Thoracic aorta (tissue), 2 donors: ENCODE measurements around the gene KRT23. TPM values are rescaled to one million over a fixed set of nuclear protein-coding genes. Genes with fewer than 3 reads are reported as not detected.

Source experiments
- ATAC-seq: fragments of 150-250 bp; one replicate; pipeline ENCODE4 v1.8.0; 2017; ENCODE audit warnings: low read depth; ENCODE audit not compliant: insufficient number of reproducible peaks, low FRiP score
- DNase-seq: peaks from one replicate; pipeline ENCODE4 v3.0.0-alpha.2; 2020; ENCODE audit warnings: low spot score
- H3K27ac ChIP-seq, 2 donors: fragments of 200-600 bp; sonication (generic); 1 replicate in 1 of 2; 2 replicates in 1 of 2; pipeline ENCODE4 v1.5.1; 2016; ENCODE audit warnings: mild to moderate bottlenecking in 2 of 2, moderate library complexity in 2 of 2
- H3K27me3 ChIP-seq: fragments of 200-600 bp; sonication (generic); replicated peaks from 2 replicates; pipeline ENCODE4 v1.6.0; 2016; ENCODE audit warnings: mild to moderate bottlenecking; ENCODE audit not compliant: insufficient read depth
- H3K36me3 ChIP-seq: fragments of 200-600 bp; sonication (generic); one replicate; pipeline ENCODE4 v1.5.1; 2016
- H3K4me1 ChIP-seq, 2 donors: fragments of 200-600 bp; sonication (generic); 1 replicate in 1 of 2; 2 replicates in 1 of 2; pipeline versions ENCODE4 v1.5.1 to v1.6.0; 2016; ENCODE audit warnings: low read depth in 2 of 2, mild to moderate bottlenecking in 1 of 2; ENCODE audit not compliant: control insufficient read depth in 1 of 2
- H3K4me3 ChIP-seq: fragments of 200-600 bp; sonication (generic); 2 replicates; pipeline ENCODE4 v1.5.1; 2016; ENCODE audit warnings: mild to moderate bottlenecking
- H3K9me3 ChIP-seq: fragments of 200-600 bp; sonication (generic); 2 replicates; pipeline ENCODE4 v1.5.1; 2016
- total RNA-seq, 2 donors: library from RNA; depleted of rRNA; stranded (reverse); fragments of >200 nt; gene quantifications; one replicate each; pipeline versions ENCODE4 v1.1.0 to v1.2.3, GENCODE V29; 2016
- TF ChIP-seq, protein P1 (sequence below): fragments of 200-600 bp; sonication (generic); IDR thresholded peaks from one replicate; pipeline ENCODE4 v1.5.1; 2019; ENCODE audit warnings: antibody characterized with exemption

KRT23 gene
- total RNA-seq, 2 donors from 2014 or later, result 0.54 TPM; not detected in 1

DNA sequence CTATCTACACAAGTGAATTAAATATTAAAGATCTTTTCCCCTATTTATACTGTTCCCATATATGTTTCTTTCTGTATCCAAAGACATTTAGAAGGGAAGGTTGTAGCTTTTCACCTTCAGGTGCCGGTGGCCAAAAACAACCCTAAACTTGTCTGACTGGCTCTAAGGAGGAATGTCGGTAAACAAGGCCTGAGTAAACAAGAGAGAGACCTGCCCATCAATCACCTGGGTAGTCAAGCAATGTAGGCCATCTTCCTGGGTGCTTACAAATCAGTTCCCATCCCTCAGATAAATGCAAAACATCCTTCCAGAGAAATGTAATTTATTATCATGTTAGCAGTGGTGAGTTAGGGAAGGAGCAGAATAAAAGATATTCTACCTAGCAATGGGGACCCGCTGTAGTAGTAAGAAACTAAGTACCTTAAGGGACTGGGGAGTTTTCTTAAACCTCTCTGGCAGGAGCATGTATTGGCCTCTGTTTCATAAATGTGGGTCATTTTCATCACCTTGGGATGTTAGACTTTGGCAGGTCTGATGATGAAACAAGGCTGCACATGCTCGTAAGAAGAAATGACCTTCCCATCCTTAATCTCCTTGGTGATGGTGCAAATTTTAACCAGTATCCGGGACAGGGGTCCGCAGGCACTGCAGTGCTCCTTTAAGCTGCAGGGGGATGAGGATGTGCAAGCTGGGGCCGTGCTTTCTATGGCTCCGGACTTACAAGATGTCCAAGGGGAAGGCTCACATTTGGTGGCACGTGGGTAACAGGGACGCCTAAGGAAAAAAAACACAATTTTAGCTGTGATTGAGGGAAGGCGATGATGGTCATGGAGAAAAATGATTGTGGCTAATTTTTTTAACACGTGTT, 20.9 kb upstream of the KRT23 start:
- Histone ChIP-seq H3K4me1 (no peaks in the 10 kb centered on the region), H3K9me3 (no peaks in the 10 kb centered on the region), H3K4me3 (no peak overlapping the region), H3K27ac (no peak overlapping the region), H3K27me3 (no peaks in the 10 kb centered on the region), H3K36me3 (no peaks in the 10 kb centered on the region)
- TF ChIP-seq, protein P1, sequence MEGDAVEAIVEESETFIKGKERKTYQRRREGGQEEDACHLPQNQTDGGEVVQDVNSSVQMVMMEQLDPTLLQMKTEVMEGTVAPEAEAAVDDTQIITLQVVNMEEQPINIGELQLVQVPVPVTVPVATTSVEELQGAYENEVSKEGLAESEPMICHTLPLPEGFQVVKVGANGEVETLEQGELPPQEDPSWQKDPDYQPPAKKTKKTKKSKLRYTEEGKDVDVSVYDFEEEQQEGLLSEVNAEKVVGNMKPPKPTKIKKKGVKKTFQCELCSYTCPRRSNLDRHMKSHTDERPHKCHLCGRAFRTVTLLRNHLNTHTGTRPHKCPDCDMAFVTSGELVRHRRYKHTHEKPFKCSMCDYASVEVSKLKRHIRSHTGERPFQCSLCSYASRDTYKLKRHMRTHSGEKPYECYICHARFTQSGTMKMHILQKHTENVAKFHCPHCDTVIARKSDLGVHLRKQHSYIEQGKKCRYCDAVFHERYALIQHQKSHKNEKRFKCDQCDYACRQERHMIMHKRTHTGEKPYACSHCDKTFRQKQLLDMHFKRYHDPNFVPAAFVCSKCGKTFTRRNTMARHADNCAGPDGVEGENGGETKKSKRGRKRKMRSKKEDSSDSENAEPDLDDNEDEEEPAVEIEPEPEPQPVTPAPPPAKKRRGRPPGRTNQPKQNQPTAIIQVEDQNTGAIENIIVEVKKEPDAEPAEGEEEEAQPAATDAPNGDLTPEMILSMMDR, result no peak
- DNase-seq (no peak), ATAC-seq (no peak)

DNA sequence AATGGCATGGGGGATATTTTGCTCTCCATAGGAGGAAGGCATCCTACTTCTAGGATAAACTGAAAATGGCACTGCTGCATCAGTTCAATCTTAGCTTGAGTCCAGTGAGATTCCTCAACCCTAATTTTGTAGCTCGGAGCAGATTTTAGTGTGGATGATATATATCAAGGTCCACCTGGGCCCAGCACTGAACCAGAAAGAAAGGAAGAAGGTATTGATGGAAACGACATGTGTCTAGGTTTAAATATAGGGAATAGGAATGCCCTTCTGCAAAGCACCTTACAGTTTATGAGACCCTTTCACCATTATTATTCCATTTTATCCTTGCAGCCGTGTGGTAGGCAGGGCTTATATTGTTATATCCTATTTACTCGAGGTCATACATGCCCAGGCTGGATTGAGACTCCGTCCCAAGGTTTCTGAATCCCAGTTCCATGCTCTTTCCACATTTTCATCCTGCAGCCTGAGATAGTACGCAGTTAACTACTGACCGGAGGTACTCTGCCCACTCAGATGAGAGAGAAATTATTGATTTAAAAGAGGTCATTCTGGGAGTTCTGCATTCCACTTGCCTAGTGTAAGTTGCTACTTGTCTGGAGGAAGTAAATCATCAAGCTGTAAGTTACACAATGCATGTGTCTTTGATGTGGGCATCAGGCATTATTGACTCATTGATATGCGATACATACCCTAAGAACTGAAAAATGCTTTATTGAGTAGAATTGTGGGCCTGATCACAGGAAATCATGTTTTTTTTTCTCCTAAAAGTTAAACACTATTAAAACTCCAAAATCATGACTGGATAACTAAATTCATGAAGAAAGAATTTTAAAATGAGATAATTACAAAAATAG, 19.2 kb upstream of the KRT23 start:
- H3K36me3 ChIP-seq, result no peaks in the 10 kb centered on the region
- no peaks in the 10 kb centered on the region for H3K9me3 ChIP-seq
- TF ChIP-seq, protein P1, result no peak
- DNase-seq (no peak), ATAC-seq (no peak)
- no peaks in the 10 kb centered on the region for H3K27me3 ChIP-seq
- H3K4me1 ChIP-seq, result no peaks in the 10 kb centered on the region
- H3K27ac ChIP-seq, result no peak overlapping the region
- no peak overlapping the region for H3K4me3 ChIP-seq

DNA sequence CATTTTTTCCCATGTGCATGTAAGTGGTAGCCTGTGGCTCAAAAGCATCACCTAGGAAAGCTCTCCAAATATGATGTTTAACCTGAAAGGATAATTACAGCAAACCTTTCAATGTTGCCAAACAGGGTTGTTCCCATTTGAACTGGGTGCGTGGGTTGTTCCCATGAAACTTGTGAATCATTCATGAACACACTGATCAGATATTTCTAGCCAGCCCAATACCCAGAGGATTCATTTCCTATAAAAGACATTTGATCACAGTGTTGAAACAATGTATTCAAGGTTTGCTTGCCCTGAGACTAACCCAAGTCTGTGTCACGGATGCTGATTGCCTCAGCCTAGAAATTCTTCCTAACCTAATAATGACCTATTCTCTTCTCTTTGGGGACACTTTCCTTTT, 16.4 kb upstream of the KRT23 start:
- H3K9me3 ChIP-seq, result no peaks in the 10 kb centered on the region
- DNase-seq, result no peak
- no peaks in the 10 kb centered on the region for H3K4me1 ChIP-seq
- H3K27ac ChIP-seq, result no peak overlapping the region
- no peak overlapping the region for H3K4me3 ChIP-seq
- no peaks in the 10 kb centered on the region for H3K36me3 ChIP-seq
- TF ChIP-seq, protein P1, result no peak
- no peaks in the 10 kb centered on the region for H3K27me3 ChIP-seq
- no peak for ATAC-seq

DNA sequence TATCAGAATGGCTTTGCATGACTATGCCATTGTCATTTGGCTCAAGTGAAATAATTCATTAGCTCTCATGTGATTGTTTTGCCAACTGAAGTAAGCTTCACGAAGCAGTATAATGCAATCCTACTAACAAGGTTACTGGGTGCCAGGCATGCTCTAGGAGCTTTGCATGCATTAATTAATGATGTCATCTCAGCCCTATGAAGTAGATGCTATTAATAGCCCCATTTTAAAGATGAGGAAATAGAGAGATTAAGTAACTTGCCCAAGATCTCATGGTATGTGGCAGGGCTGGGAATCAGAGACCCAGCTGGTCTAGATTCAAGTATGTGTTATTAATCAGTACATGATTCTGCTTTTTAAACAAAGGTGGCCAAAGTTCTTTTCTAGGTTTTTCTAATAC, 15.2 kb upstream of the KRT23 start:
- Histone ChIP-seq H3K9me3 (no peaks in the 10 kb centered on the region), H3K36me3 (no peaks in the 10 kb centered on the region), H3K4me3 (no peak overlapping the region), H3K4me1 (no peaks in the 10 kb centered on the region), H3K27me3 (no peaks in the 10 kb centered on the region), H3K27ac (no peak overlapping the region)
- DNase-seq, result no peak
- TF ChIP-seq, protein P1, result no peak
- ATAC-seq, result no peak

DNA sequence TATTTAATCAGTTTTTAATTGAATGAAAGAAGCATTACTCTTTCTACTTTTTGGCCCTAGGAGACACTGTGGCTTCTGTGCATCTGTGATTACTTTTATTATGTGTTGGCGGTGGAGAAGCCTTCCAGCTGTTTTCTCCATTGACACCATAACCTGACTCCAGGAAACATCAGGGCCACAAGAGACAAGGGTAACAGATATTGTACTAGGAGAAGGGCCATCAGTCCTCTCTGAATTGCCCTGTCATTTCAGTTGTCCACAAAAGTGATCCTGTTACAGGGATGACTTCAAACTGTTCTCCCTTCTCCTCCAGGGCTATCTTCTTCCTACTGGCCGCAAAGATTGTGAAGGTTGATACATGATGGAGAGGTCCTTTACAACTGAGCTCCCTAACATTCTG, 14.7 kb upstream of the KRT23 start:
- no peak for DNase-seq
- TF ChIP-seq, protein P1, result no peak
- Histone ChIP-seq H3K27ac (no peak overlapping the region), H3K9me3 (no peaks in the 10 kb centered on the region), H3K4me3 (no peak overlapping the region), H3K36me3 (no peaks in the 10 kb centered on the region), H3K4me1 (no peaks in the 10 kb centered on the region), H3K27me3 (no peaks in the 10 kb centered on the region)
- no peak for ATAC-seq
